Measurements from ENCODE around the gene SLC1A4. TPM values are rescaled to one million over a fixed set of nuclear protein-coding genes. Genes with fewer than 3 reads are reported as not detected.
"Not testable (repeated sequence)": the region's sequence is repeated elsewhere in the genome, so short reads cannot be mapped to it uniquely, and the experiment has no call there.

Gene SLC1A4
- total RNA-seq, 6 experiments from 2014 or later, result 7.2 to 21.7 (median 12.4) TPM

DNA sequence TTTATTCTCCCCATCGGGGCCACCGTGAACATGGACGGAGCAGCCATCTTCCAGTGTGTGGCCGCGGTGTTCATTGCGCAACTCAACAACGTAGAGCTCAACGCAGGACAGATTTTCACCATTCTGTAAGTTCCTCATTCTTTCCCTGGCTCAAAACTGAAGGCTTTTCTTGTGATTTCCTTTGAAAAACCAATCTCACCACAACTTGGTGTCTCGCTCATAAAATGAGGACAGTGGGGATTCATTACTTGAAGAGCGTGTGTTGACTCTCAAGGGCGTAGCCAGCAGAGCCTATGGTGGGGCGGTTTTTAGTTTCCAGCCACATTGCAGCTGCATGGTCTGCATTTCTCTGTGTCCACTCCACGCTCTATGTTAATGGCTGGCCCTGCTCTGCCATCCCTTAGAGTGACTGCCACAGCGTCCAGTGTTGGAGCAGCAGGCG lies 29.0 kb downstream of the SLC1A4 start:
- WGBS (ENCODE audit: insufficient coverage, low coverage, low lambda C conversion rate, missing lambda C conversion rate), result 76% methylated on average over 10 of the region's 15 CpGs
- peaks cover 0 to 12% (median 6%) of the 10 kb centered on the region in 4 donors for H3K36me3 ChIP-seq
- no peaks in the 10 kb centered on the region for H3K4me1 ChIP-seq
- TF ChIP-seq, protein P1, sequence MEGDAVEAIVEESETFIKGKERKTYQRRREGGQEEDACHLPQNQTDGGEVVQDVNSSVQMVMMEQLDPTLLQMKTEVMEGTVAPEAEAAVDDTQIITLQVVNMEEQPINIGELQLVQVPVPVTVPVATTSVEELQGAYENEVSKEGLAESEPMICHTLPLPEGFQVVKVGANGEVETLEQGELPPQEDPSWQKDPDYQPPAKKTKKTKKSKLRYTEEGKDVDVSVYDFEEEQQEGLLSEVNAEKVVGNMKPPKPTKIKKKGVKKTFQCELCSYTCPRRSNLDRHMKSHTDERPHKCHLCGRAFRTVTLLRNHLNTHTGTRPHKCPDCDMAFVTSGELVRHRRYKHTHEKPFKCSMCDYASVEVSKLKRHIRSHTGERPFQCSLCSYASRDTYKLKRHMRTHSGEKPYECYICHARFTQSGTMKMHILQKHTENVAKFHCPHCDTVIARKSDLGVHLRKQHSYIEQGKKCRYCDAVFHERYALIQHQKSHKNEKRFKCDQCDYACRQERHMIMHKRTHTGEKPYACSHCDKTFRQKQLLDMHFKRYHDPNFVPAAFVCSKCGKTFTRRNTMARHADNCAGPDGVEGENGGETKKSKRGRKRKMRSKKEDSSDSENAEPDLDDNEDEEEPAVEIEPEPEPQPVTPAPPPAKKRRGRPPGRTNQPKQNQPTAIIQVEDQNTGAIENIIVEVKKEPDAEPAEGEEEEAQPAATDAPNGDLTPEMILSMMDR (IDR thresholded peaks at IDR 0.05), result no peak
- no peak for TF ChIP-seq POLR2A (IDR thresholded peaks at IDR 0.05)
- DNase-seq (peak in 2 of 3 donors; percentile 49 to 65), ATAC-seq (peak in 3 of 4 donors; percentile 49 to 70 (median 55))
- no peaks in the 10 kb centered on the region for H3K9me3 ChIP-seq
- intact Hi-C loops (cut with DNase I), result no loop called here
- H3K27ac ChIP-seq, result no peak overlapping the region
- H3K4me3 ChIP-seq, result no peak overlapping the region
- no peaks in the 10 kb centered on the region for H3K27me3 ChIP-seq

DNA sequence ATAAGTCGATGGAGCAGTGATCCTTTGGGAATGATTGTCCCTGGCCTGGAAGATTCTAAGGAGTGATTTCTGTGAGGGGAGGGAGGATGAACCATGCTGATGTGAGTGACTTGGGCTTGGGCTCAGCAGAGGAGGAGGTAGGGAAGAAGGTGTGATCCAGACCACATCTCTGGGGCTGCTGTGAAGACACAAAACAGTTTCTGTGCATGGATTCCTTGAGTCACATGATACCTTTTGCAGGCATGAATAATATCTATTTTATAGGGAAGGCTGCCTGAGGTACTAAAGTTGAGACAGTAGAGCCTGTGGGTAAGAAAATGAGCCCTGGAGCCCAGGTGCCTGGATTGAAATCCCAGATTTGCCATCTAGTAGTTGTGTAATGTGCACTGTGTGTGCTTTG lies 29.8 kb downstream of the SLC1A4 start:
- WGBS (ENCODE audit: insufficient coverage, low coverage, low lambda C conversion rate, missing lambda C conversion rate), result 78% methylated on average over 1 of the region's 1 CpG
- intact Hi-C loops (cut with DNase I), result no loop called here
- TF ChIP-seq POLR2A (IDR thresholded peaks at IDR 0.05), result no peak
- TF ChIP-seq, protein P1 (IDR thresholded peaks at IDR 0.05), result no peak

DNA sequence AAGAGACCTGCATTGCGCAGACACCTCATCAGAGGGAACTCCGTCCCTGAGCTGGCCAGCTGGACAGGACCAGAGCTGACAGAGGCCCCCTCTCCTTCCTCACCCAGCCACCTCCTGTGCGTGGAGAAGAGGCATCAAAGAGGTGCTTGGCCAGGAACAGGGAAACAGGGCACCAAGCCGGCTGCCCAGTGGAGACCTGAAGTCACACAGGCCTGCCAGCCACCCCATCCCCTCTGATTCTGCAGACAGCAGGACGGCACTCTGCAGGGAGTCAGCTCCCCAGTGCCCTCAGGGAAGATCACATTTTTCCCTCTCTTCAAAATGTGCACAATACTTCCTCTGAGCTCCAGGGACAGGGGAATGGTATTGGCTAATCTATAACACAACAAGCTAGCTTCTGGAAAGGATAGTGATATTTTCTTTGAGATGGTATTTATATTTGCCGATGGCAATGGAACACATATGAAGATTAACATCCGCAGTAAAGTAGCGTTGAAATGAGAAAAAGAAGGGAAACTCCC lies 30.5 kb downstream of the SLC1A4 start:
- Histone ChIP-seq H3K4me3 (no peak overlapping the region), H3K27me3 (no peaks in the 10 kb centered on the region), H3K4me1 (no peaks in the 10 kb centered on the region), H3K27ac (no peak overlapping the region), H3K9me3 (no peaks in the 10 kb centered on the region), H3K36me3 (peaks cover 0 to 12% (median 6%) of the 10 kb centered on the region in 4 donors)
- ATAC-seq, result no peak
- TF ChIP-seq POLR2A (IDR thresholded peaks at IDR 0.05), result no peak
- TF ChIP-seq, protein P1 (IDR thresholded peaks at IDR 0.05), result no peak
- no peak for DNase-seq
- 76% methylated on average over 3 of the region's 8 CpGs for WGBS (ENCODE audit: insufficient coverage, low coverage, low lambda C conversion rate, missing lambda C conversion rate)
- intact Hi-C loops (cut with DNase I), result no loop called here

More for the DNA sequence above, 29.8 kb downstream of the SLC1A4 start:
- Histone ChIP-seq H3K27me3 (no peaks in the 10 kb centered on the region), H3K9me3 (no peaks in the 10 kb centered on the region), H3K27ac (no peak overlapping the region), H3K4me3 (no peak overlapping the region), H3K4me1 (no peaks in the 10 kb centered on the region), H3K36me3 (peaks cover 0 to 12% (median 6%) of the 10 kb centered on the region in 4 donors)
- no peak for ATAC-seq
- no peak for DNase-seq

DNA sequence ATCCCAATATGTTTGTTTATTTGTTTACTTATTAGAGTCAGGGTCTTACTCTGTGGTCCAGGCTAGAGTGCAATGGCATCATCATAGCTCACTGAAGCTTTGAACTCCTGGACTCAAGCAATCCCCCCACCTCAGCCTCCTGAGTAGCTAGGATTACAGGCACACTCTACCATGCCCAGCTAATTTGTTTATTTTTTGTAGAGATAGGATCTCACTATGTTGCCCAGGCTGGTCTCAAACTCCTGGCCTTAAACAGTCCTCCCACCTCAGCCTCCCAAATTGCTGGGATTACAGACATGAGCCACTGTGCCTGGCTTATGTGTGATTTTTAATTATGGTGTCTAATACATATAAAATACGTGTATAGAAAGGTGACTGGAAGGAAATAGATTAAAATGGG lies 31.1 kb downstream of the SLC1A4 start:
- H3K9me3 ChIP-seq; H3K27ac ChIP-seq; DNase-seq; H3K4me1 ChIP-seq; H3K27me3 ChIP-seq; intact Hi-C loops (cut with DNase I); H3K4me3 ChIP-seq; ATAC-seq: not testable (repeated sequence)
- 88% methylated on average over 1 of the region's 1 CpG for WGBS (ENCODE audit: insufficient coverage, low coverage, low lambda C conversion rate, missing lambda C conversion rate)
- peaks cover 0 to 12% (median 6%) of the 10 kb centered on the region in 4 donors for H3K36me3 ChIP-seq

DNA sequence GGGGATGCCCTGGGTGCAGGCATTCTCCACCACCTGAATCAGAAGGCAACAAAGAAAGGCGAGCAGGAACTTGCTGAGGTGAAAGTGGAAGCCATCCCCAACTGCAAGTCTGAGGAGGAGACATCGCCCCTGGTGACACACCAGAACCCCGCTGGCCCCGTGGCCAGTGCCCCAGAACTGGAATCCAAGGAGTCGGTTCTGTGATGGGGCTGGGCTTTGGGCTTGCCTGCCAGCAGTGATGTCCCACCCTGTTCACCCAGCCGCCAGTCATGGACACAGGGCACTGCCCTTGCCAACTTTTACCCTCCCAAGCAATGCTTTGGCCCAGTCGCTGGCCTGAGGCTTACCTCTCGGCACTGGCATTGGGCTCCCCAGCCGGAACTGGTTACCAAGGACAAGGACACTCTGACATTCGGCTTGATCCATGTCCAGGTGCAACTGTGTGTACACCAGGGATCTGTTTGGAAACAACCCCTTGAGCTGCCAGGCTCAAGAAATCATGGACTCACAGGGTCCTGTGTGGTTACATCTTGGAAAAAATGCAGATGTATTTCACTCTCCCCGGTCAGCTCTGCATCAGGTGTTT lies 31.8 kb downstream of the SLC1A4 start:
- Histone ChIP-seq H3K27me3 (no peaks in the 10 kb centered on the region), H3K36me3 (peaks cover 0 to 12% (median 6%) of the 10 kb centered on the region in 4 donors), H3K27ac (no peak overlapping the region), H3K4me3 (no peak overlapping the region), H3K4me1 (peaks cover 0 to 6% (median 1%) of the 10 kb centered on the region in 4 donors), H3K9me3 (no peaks in the 10 kb centered on the region)
- DNase-seq (no peak), ATAC-seq (no peak)
- no CpG with 5 or more reads among the region's 11 CpGs for WGBS (ENCODE audit: insufficient coverage, low coverage, low lambda C conversion rate, missing lambda C conversion rate)
- TF ChIP-seq, protein P1 (IDR thresholded peaks at IDR 0.05), result no peak
- no peak for TF ChIP-seq POLR2A (IDR thresholded peaks at IDR 0.05)
- intact Hi-C loops (cut with DNase I), result no loop called here
